Measurements from ENCODE around the gene TMIGD2.

Gene TMIGD2

DNA sequence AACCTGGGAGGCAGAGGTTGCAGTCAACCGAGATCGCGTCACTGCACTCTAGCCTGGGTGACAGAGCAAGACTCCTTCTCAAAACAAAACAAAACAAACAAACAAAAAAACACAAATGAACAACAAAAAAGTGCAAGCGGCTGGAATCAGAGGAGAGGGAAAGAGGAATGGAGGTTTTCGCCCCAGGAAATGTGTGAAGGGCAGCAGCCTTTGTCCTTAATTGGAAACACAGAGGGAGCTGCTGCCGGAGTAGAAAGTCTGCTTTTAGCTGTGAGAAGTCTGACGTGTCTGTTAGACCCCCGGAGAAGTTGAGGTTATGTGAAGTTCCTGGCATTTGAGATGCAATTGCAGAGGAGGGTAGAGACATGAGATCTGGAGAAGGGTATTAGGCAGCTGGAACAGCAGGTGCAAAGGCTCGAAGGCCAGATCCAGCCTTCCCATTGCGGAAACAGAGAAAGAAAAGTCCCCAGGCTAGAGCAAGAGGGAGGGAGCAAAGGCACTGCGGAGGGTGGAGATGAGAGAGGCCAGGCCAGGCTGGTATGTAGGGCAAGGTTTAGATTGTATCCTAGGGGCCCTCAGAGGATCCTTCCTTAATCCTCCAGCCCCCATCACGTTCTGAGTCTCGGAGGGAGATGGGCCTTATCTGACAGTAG, 473 bp downstream of the TMIGD2 start:
- no peak for ATAC-seq

DNA sequence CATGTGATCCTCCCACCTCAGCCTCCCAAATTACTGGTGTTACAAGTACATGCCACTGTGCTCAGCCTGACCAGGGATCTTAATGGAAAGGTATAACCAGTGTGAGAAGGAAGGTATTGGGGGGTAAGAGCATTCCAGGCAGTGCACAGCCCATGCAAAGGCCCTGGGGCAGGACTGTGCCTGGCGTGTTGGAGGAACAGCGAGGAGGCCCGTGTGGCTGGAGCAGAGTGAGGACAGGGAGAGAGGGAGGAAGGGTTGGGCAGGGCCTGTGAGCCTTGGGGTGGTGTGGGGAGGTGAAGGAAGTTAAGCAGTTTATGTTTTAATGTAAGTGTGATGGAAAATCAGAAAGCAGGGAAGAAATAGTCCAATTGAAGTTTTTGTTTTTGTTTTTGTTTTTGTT, 1.6 kb downstream of the TMIGD2 start:
- TF ChIP-seq ZFP30 (CRISPR knock-in tag; IDR thresholded peaks at IDR 0.05) (no peak), TCF4 (CRISPR knock-in tag; IDR thresholded peaks at IDR 0.05; ENCODE audit: borderline replicate concordance) (no peak), ARNTL (CRISPR knock-in tag; IDR thresholded peaks at IDR 0.05; ENCODE audit: borderline replicate concordance, low read depth) (no peak), ZC3H10 (CRISPR knock-in tag; IDR thresholded peaks at IDR 0.05) (no peak), ZNF565 (CRISPR knock-in tag; conservative IDR thresholded peaks at IDR 0.05; ENCODE audit: low read depth) (no peak), SNAI2 (CRISPR knock-in tag; IDR thresholded peaks at IDR 0.05) (no peak), OSR1 (CRISPR knock-in tag; IDR thresholded peaks at IDR 0.05) (no peak), ZNF8 (CRISPR knock-in tag; IDR thresholded peaks at IDR 0.05) (no peak), RARB (CRISPR knock-in tag; IDR thresholded peaks at IDR 0.05) (no peak), ZNF70 (CRISPR knock-in tag; IDR thresholded peaks at IDR 0.05) (no peak), GLIS3 (CRISPR knock-in tag; IDR thresholded peaks at IDR 0.05) (no peak), PPARA (CRISPR knock-in tag; IDR thresholded peaks at IDR 0.05; ENCODE audit: borderline replicate concordance) (no peak), TOX (CRISPR knock-in tag; IDR thresholded peaks at IDR 0.05; ENCODE audit: borderline replicate concordance) (no peak), BACH2 (CRISPR knock-in tag; IDR thresholded peaks at IDR 0.05; ENCODE audit: borderline replicate concordance) (no peak)
- TF ChIP-seq, protein P1, sequence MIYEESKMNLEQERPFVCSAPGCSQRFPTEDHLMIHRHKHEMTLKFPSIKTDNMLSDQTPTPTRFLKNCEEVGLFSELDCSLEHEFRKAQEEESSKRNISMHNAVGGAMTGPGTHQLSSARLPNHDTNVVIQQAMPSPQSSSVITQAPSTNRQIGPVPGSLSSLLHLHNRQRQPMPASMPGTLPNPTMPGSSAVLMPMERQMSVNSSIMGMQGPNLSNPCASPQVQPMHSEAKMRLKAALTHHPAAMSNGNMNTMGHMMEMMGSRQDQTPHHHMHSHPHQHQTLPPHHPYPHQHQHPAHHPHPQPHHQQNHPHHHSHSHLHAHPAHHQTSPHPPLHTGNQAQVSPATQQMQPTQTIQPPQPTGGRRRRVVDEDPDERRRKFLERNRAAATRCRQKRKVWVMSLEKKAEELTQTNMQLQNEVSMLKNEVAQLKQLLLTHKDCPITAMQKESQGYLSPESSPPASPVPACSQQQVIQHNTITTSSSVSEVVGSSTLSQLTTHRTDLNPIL (CRISPR knock-in tag; IDR thresholded peaks at IDR 0.05; ENCODE audit: low read depth) = no peak
- TF ChIP-seq, protein P2, sequence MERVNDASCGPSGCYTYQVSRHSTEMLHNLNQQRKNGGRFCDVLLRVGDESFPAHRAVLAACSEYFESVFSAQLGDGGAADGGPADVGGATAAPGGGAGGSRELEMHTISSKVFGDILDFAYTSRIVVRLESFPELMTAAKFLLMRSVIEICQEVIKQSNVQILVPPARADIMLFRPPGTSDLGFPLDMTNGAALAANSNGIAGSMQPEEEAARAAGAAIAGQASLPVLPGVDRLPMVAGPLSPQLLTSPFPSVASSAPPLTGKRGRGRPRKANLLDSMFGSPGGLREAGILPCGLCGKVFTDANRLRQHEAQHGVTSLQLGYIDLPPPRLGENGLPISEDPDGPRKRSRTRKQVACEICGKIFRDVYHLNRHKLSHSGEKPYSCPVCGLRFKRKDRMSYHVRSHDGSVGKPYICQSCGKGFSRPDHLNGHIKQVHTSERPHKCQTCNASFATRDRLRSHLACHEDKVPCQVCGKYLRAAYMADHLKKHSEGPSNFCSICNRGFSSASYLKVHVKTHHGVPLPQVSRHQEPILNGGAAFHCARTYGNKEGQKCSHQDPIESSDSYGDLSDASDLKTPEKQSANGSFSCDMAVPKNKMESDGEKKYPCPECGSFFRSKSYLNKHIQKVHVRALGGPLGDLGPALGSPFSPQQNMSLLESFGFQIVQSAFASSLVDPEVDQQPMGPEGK (CRISPR knock-in tag; IDR thresholded peaks at IDR 0.05; ENCODE audit: borderline replicate concordance) = no peak
- TF ChIP-seq, protein P3, sequence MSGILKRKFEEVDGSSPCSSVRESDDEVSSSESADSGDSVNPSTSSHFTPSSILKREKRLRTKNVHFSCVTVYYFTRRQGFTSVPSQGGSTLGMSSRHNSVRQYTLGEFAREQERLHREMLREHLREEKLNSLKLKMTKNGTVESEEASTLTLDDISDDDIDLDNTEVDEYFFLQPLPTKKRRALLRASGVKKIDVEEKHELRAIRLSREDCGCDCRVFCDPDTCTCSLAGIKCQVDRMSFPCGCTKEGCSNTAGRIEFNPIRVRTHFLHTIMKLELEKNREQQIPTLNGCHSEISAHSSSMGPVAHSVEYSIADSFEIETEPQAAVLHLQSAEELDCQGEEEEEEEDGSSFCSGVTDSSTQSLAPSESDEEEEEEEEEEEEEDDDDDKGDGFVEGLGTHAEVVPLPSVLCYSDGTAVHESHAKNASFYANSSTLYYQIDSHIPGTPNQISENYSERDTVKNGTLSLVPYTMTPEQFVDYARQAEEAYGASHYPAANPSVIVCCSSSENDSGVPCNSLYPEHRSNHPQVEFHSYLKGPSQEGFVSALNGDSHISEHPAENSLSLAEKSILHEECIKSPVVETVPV (CRISPR knock-in tag; IDR thresholded peaks at IDR 0.05) = no peak
- TF ChIP-seq, protein P4, sequence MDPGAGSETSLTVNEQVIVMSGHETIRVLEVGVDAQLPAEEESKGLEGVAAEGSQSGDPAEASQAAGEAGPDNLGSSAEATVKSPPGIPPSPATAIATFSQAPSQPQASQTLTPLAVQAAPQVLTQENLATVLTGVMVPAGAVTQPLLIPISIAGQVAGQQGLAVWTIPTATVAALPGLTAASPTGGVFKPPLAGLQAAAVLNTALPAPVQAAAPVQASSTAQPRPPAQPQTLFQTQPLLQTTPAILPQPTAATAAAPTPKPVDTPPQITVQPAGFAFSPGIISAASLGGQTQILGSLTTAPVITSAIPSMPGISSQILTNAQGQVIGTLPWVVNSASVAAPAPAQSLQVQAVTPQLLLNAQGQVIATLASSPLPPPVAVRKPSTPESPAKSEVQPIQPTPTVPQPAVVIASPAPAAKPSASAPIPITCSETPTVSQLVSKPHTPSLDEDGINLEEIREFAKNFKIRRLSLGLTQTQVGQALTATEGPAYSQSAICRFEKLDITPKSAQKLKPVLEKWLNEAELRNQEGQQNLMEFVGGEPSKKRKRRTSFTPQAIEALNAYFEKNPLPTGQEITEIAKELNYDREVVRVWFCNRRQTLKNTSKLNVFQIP (CRISPR knock-in tag; IDR thresholded peaks at IDR 0.05; ENCODE audit: borderline replicate concordance, low read depth) = no peak
- TF ChIP-seq, protein P5, sequence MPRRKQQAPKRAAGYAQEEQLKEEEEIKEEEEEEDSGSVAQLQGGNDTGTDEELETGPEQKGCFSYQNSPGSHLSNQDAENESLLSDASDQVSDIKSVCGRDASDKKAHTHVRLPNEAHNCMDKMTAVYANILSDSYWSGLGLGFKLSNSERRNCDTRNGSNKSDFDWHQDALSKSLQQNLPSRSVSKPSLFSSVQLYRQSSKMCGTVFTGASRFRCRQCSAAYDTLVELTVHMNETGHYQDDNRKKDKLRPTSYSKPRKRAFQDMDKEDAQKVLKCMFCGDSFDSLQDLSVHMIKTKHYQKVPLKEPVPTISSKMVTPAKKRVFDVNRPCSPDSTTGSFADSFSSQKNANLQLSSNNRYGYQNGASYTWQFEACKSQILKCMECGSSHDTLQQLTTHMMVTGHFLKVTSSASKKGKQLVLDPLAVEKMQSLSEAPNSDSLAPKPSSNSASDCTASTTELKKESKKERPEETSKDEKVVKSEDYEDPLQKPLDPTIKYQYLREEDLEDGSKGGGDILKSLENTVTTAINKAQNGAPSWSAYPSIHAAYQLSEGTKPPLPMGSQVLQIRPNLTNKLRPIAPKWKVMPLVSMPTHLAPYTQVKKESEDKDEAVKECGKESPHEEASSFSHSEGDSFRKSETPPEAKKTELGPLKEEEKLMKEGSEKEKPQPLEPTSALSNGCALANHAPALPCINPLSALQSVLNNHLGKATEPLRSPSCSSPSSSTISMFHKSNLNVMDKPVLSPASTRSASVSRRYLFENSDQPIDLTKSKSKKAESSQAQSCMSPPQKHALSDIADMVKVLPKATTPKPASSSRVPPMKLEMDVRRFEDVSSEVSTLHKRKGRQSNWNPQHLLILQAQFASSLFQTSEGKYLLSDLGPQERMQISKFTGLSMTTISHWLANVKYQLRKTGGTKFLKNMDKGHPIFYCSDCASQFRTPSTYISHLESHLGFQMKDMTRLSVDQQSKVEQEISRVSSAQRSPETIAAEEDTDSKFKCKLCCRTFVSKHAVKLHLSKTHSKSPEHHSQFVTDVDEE (CRISPR knock-in tag; IDR thresholded peaks at IDR 0.05) = no peak
- ATAC-seq = no peak

More for the DNA sequence above, 473 bp downstream of the TMIGD2 start:
- TF ChIP-seq, protein P5 (CRISPR knock-in tag; IDR thresholded peaks at IDR 0.05) = no peak
- TF ChIP-seq, protein P4 (CRISPR knock-in tag; IDR thresholded peaks at IDR 0.05; ENCODE audit: borderline replicate concordance, low read depth) = no peak
- TF ChIP-seq ARNTL (CRISPR knock-in tag; IDR thresholded peaks at IDR 0.05; ENCODE audit: borderline replicate concordance, low read depth) = no peak

Data from SK-N-SH treated with all-trans-retinoic acid at 6 μM for 48 hours (cell line).